GM12874 (cell line): ENCODE data around the gene RBM39.

Experiments
- CTCF ChIP-seq: IDR thresholded peaks from 2 replicates; pipeline ENCODE4 v1.5.1; 2011; ENCODE audit warnings: low read depth, mild to moderate bottlenecking, control low read depth, low read length, moderate library complexity; ENCODE audit not compliant: insufficient read depth

Gene RBM39

GRCh38 chr20:35716330-35716729, 25.7 kb downstream of the RBM39 start:
- no peak for TF ChIP-seq CTCF

- TF ChIP-seq CTCF = no peak
These were observed 26.4 kb downstream of the RBM39 start for GRCh38 chr20:35715652-35716051.

DNA sequence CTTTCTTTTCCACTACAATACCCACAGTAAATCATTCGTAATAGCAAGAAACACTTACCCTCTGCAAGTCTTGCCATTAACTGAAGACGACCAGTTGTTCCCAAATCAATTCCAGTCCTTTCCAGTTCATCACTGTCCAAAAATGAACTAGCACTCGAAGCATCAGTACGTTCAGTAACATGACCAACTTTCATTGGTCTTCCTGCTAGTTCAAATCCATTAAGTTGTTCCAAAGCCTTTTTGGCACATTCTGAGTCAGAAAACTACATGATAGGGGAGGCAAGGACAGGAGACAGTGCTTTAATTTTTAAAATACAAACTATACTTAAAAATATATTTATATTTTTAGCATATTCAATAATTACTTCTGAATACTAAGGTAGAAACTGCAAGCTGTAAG, 27.9 kb downstream of the RBM39 start:
- TF ChIP-seq CTCF = no peak

GRCh38 chr20:35711588-35712209, 30.4 kb downstream of the RBM39 start:
- no peak for TF ChIP-seq CTCF

- no peak for TF ChIP-seq CTCF
These were observed 31.0 kb downstream of the RBM39 start for GRCh38 chr20:35710884-35711587.

DNA sequence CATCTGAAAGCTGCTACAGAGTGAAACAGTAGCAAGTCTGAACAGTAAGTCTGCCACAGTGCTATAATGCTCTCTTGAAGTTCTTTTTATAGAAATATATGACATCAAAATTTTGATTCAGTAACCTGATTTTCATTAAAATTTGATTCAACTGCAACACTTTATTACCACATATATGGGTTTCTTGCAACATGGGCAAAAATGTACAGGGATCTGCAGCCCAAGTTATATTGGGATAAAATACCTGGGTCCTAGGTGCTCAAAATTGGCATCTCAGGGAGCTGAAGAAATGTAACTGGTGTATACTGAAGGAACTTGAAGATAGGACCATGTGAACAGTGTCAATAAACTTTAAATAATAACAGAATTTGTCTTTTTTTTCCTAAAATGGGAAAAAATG, 32.0 kb downstream of the RBM39 start:
- TF ChIP-seq CTCF = no peak

- TF ChIP-seq CTCF = no peak
These were observed 32.8 kb downstream of the RBM39 start for GRCh38 chr20:35709259-35709658.
